Tibial nerve (tissue), 4 donors: ENCODE measurements around the gene ADGB. TPM values are rescaled to one million over a fixed set of nuclear protein-coding genes. Genes with fewer than 3 reads are reported as not detected.

Source experiments
- DNase-seq, 2 donors: peaks; one replicate each; pipeline ENCODE4 v3.0.0-alpha.2; 2019; ENCODE audit warnings: low spot score in 2 of 2
- H3K27ac ChIP-seq, 4 donors: fragments of 200-600 bp; sonication (generic) in 3 of 4; one replicate each; pipeline ENCODE4 v1.5.1; 2017 to 2019; ENCODE audit warnings: mild to moderate bottlenecking in 1 of 4
- H3K27me3 ChIP-seq, 2 donors: fragments of 200-600 bp; sonication (generic) in 1 of 2; one replicate each; pipeline versions ENCODE4 v1.5.1 to v1.6.0; 2017 to 2019
- H3K36me3 ChIP-seq, 3 donors: fragments of 200-600 bp; sonication (generic); one replicate each; pipeline ENCODE4 v1.5.1; 2018 to 2019
- H3K4me1 ChIP-seq, 4 donors: fragments of 200-600 bp; sonication (generic) in 3 of 4; one replicate each; pipeline ENCODE4 v1.5.1; 2017 to 2019
- H3K4me3 ChIP-seq, 4 donors: fragments of 200-600 bp; sonication (generic) in 3 of 4; one replicate each; pipeline ENCODE4 v1.5.1; 2017 to 2019; ENCODE audit warnings: mild to moderate bottlenecking in 1 of 4, moderate library complexity in 1 of 4
- H3K9me3 ChIP-seq, 4 donors: fragments of 200-600 bp; sonication (generic) in 3 of 4; one replicate each; pipeline ENCODE4 v1.5.1; 2017 to 2019
- CTCF ChIP-seq, 5 experiments: fragments of 200-600 bp in 3 of 5; fragments of 450-650 bp in 2 of 5; sonication (generic) in 3 of 5; IDR thresholded peaks; one replicate each; pipeline ENCODE4 v1.5.1; 2016 to 2019; ENCODE audit warnings: antibody characterized with exemption in 5 of 5, mild to moderate bottlenecking in 3 of 5, moderate library complexity in 2 of 5
- EP300 ChIP-seq, 2 donors: sonication (generic); formaldehyde crosslinking; IDR thresholded peaks; one replicate each; pipeline ENCODE4 v1.6.1; 2017; ENCODE audit warnings: antibody characterized with exemption in 2 of 2, mild to moderate bottlenecking in 1 of 2
- POLR2A ChIP-seq, 2 donors: fragments of 450-650 bp; IDR thresholded peaks; one replicate each; pipeline ENCODE4 v1.6.1; 2017; ENCODE audit warnings: antibody characterized with exemption in 2 of 2, mild to moderate bottlenecking in 2 of 2, moderate library complexity in 2 of 2
- WGBS, 2 donors: methylation state at CpG; one replicate each; pipeline ENCODE4 v1.1.5; 2018; 5-methylcytosine and 5-hydroxymethylcytosine counted together
- total RNA-seq, 4 donors: library from RNA; depleted of rRNA; stranded (reverse); fragments of >200 nt; gene quantifications; one replicate each; pipeline ENCODE4 v1.1.0, GENCODE V29; 2016

Gene ADGB
- total RNA-seq, 4 donors from 2014 or later: not detected

GRCh38 chr6:146635165-146635564 is 36.4 kb downstream of the ADGB start:
- Histone ChIP-seq H3K9me3 (no peaks in the 10 kb centered on the region), H3K4me3 (no peak overlapping the region), H3K27me3 (no peaks in the 10 kb centered on the region), H3K4me1 (no peaks in the 10 kb centered on the region), H3K36me3 (no peaks in the 10 kb centered on the region), H3K27ac (no peak overlapping the region)
- no peak for DNase-seq
- TF ChIP-seq CTCF (IDR thresholded peaks at IDR 0.05) (no peak), EP300 (IDR thresholded peaks at IDR 0.05) (no peak), POLR2A (IDR thresholded peaks at IDR 0.05) (no peak)

GRCh38 chr6:146636481-146636880 is 37.7 kb downstream of the ADGB start:
- Histone ChIP-seq H3K36me3 (no peaks in the 10 kb centered on the region), H3K27ac (no peak overlapping the region), H3K4me3 (no peak overlapping the region), H3K9me3 (no peaks in the 10 kb centered on the region), H3K27me3 (no peaks in the 10 kb centered on the region), H3K4me1 (no peaks in the 10 kb centered on the region)
- WGBS, 2 donors: 91 to 97% methylated on average over 2 of the region's 2 CpGs
- no peak for DNase-seq
- no peak for TF ChIP-seq EP300 (IDR thresholded peaks at IDR 0.05)
- no peak for TF ChIP-seq POLR2A (IDR thresholded peaks at IDR 0.05)
- TF ChIP-seq CTCF (IDR thresholded peaks at IDR 0.05): no peak

- WGBS, 2 donors: 91 to 96% methylated on average over 6 of the region's 6 CpGs
Observed at GRCh38 chr6:146642921-146643320, 44.1 kb downstream of the ADGB start.

GRCh38 chr6:146650799-146651481 is 52.2 kb downstream of the ADGB start:
- H3K27ac ChIP-seq: no peak overlapping the region
- H3K4me1 ChIP-seq: no peaks in the 10 kb centered on the region
- no peaks in the 10 kb centered on the region for H3K36me3 ChIP-seq
- H3K27me3 ChIP-seq: no peaks in the 10 kb centered on the region
- no peak overlapping the region for H3K4me3 ChIP-seq
- WGBS, 2 donors: 76 to 78% methylated on average over 8 of the region's 8 CpGs
- no peak for TF ChIP-seq CTCF (IDR thresholded peaks at IDR 0.05)
- TF ChIP-seq POLR2A (IDR thresholded peaks at IDR 0.05): no peak
- TF ChIP-seq EP300 (IDR thresholded peaks at IDR 0.05): no peak
- no peak for DNase-seq
- H3K9me3 ChIP-seq: no peaks in the 10 kb centered on the region

More at GRCh38 chr6:146642921-146643320, 44.1 kb downstream of the ADGB start:
- H3K36me3 ChIP-seq: no peaks in the 10 kb centered on the region
- no peaks in the 10 kb centered on the region for H3K27me3 ChIP-seq
- H3K4me3 ChIP-seq: no peak overlapping the region
- H3K4me1 ChIP-seq: no peaks in the 10 kb centered on the region
- no peak for TF ChIP-seq CTCF (IDR thresholded peaks at IDR 0.05)
- TF ChIP-seq POLR2A (IDR thresholded peaks at IDR 0.05): no peak
- TF ChIP-seq EP300 (IDR thresholded peaks at IDR 0.05): no peak
- no peaks in the 10 kb centered on the region for H3K9me3 ChIP-seq
- DNase-seq: no peak
- H3K27ac ChIP-seq: no peak overlapping the region

DNA sequence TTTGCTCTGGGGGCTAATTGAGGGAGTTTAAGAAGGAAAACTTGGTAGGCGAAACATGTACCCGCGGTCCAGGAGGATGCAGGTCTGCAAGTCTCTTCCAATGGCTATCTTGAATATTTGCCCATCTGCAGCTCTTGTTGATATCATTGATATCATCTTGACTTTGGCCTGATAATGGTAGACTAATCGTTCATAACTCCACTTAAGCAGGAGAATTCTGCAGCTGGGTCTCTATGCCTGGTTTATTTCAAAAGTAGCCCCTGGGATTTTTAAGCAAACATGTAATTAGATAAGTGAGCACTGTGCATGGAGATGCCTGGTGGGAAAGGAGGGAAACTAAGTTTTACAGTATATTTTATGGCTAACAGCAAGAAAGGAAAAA is 52.7 kb downstream of the ADGB start:
- Histone ChIP-seq H3K4me1 (no peaks in the 10 kb centered on the region), H3K27ac (no peak overlapping the region), H3K9me3 (no peaks in the 10 kb centered on the region), H3K36me3 (no peaks in the 10 kb centered on the region), H3K27me3 (no peaks in the 10 kb centered on the region), H3K4me3 (no peak overlapping the region)
- WGBS, 2 donors: 90 to 97% methylated on average over 4 of the region's 4 CpGs
- no peak for TF ChIP-seq POLR2A (IDR thresholded peaks at IDR 0.05)
- no peak for TF ChIP-seq EP300 (IDR thresholded peaks at IDR 0.05)
- no peak for TF ChIP-seq CTCF (IDR thresholded peaks at IDR 0.05)
- no peak for DNase-seq
